ENCODE results near the gene FUT2.

FUT2 gene

GRCh38 chr19:48705431-48705830, 9.7 kb downstream of the FUT2 start:
- H3K27me3 ChIP-seq (ENCODE audit: insufficient read depth, low read length), result no peaks in the 10 kb centered on the region; the same call in 1 of the 2 replicates
- no peak overlapping the region for H3K27ac ChIP-seq (ENCODE audit: low read depth, low read length, poor library complexity, severe bottlenecking)
- H3F3A ChIP-seq (ENCODE audit: insufficient read depth, low read length), result no peaks in the 10 kb centered on the region
- H3K4me2 ChIP-seq (ENCODE audit: low read length), result no peak overlapping the region
- TF ChIP-seq, protein P1, sequence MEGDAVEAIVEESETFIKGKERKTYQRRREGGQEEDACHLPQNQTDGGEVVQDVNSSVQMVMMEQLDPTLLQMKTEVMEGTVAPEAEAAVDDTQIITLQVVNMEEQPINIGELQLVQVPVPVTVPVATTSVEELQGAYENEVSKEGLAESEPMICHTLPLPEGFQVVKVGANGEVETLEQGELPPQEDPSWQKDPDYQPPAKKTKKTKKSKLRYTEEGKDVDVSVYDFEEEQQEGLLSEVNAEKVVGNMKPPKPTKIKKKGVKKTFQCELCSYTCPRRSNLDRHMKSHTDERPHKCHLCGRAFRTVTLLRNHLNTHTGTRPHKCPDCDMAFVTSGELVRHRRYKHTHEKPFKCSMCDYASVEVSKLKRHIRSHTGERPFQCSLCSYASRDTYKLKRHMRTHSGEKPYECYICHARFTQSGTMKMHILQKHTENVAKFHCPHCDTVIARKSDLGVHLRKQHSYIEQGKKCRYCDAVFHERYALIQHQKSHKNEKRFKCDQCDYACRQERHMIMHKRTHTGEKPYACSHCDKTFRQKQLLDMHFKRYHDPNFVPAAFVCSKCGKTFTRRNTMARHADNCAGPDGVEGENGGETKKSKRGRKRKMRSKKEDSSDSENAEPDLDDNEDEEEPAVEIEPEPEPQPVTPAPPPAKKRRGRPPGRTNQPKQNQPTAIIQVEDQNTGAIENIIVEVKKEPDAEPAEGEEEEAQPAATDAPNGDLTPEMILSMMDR (IDR thresholded peaks at IDR 0.05; ENCODE audit: low read length), result no peak
- TF ChIP-seq EZH2 (IDR thresholded peaks at IDR 0.05; ENCODE audit: borderline replicate concordance, low read length), result no peak
- H3K79me2 ChIP-seq (ENCODE audit: insufficient read depth, low read length), result no peaks in the 10 kb centered on the region
- H3K4me3 ChIP-seq (ENCODE audit: low read depth, low read length, poor library complexity, severe bottlenecking), result no peak overlapping the region
- H3K9ac ChIP-seq (ENCODE audit: low read length), result no peak overlapping the region
- H3K4me1 ChIP-seq (ENCODE audit: insufficient read depth, low read length, severe bottlenecking), result no peaks in the 10 kb centered on the region
- H2AFZ ChIP-seq (ENCODE audit: low read length), result no peak overlapping the region
- no peaks in the 10 kb centered on the region for H3K36me3 ChIP-seq (ENCODE audit: insufficient read depth, low read length)
- H3K9me3 ChIP-seq (ENCODE audit: low read length), result no peaks in the 10 kb centered on the region
- no peaks in the 10 kb centered on the region for H3K9me2 ChIP-seq (ENCODE audit: low read depth, low read length)
- H4K20me1 ChIP-seq (ENCODE audit: insufficient read depth, low read length), result no peaks in the 10 kb centered on the region

- Histone ChIP-seq H3K79me2 (ENCODE audit: insufficient read depth, low read length) (no peaks in the 10 kb centered on the region), H3K36me3 (ENCODE audit: insufficient read depth, low read length) (no peaks in the 10 kb centered on the region; the same call in 1 of the 2 replicates), H3K4me2 (ENCODE audit: low read length) (no peak overlapping the region), H3K4me3 (ENCODE audit: low read depth, low read length, poor library complexity, severe bottlenecking) (no peak overlapping the region), H2AFZ (ENCODE audit: low read length) (no peak overlapping the region), H3K4me1 (ENCODE audit: insufficient read depth, low read length, severe bottlenecking) (peaks cover 5% of the 10 kb centered on the region), H4K20me1 (ENCODE audit: insufficient read depth, low read length) (no peaks in the 10 kb centered on the region), H3K9me3 (ENCODE audit: low read length) (no peaks in the 10 kb centered on the region), H3K27ac (ENCODE audit: low read depth, low read length, poor library complexity, severe bottlenecking) (no peak overlapping the region), H3K9me2 (ENCODE audit: low read depth, low read length) (no peaks in the 10 kb centered on the region), H3K27me3 (ENCODE audit: insufficient read depth, low read length) (peaks cover 5% of the 10 kb centered on the region; the same call in 1 of the 2 replicates), H3K9ac (ENCODE audit: low read length) (no peak overlapping the region), H3F3A (ENCODE audit: insufficient read depth, low read length) (no peaks in the 10 kb centered on the region)
- TF ChIP-seq EZH2 (IDR thresholded peaks at IDR 0.05; ENCODE audit: borderline replicate concordance, low read length), result no peak
- TF ChIP-seq, protein P1 (IDR thresholded peaks at IDR 0.05; ENCODE audit: low read length), result no peak
Measured at GRCh38 chr19:48708471-48708870, 12.7 kb downstream of the FUT2 start.

GRCh38 chr19:48711106-48711662, 15.4 kb downstream of the FUT2 start:
- H3K4me1 ChIP-seq (ENCODE audit: insufficient read depth, low read length, severe bottlenecking), result peaks cover 24% of the 10 kb centered on the region
- H3K4me3 ChIP-seq (ENCODE audit: low read depth, low read length, poor library complexity, severe bottlenecking), result no peak overlapping the region
- no peaks in the 10 kb centered on the region for H3K79me2 ChIP-seq (ENCODE audit: insufficient read depth, low read length)
- no peak overlapping the region for H3K9ac ChIP-seq (ENCODE audit: low read length)
- H3K36me3 ChIP-seq (ENCODE audit: insufficient read depth, low read length), result no peaks in the 10 kb centered on the region; the same call in 1 of the 2 replicates
- TF ChIP-seq, protein P1 (IDR thresholded peaks at IDR 0.05; ENCODE audit: low read length), result no peak
- TF ChIP-seq EZH2 (IDR thresholded peaks at IDR 0.05; ENCODE audit: borderline replicate concordance, low read length), result no peak
- no peaks in the 10 kb centered on the region for H3K9me3 ChIP-seq (ENCODE audit: low read length)
- no peaks in the 10 kb centered on the region for H4K20me1 ChIP-seq (ENCODE audit: insufficient read depth, low read length)
- no peak overlapping the region for H3K27ac ChIP-seq (ENCODE audit: low read depth, low read length, poor library complexity, severe bottlenecking)
- no peaks in the 10 kb centered on the region for H3F3A ChIP-seq (ENCODE audit: insufficient read depth, low read length)
- no peak overlapping the region for H2AFZ ChIP-seq (ENCODE audit: low read length)
- H3K4me2 ChIP-seq (ENCODE audit: low read length), result no peak overlapping the region
- no peaks in the 10 kb centered on the region for H3K9me2 ChIP-seq (ENCODE audit: low read depth, low read length)
- peaks cover 5% of the 10 kb centered on the region; the same call in 1 of the 2 replicates for H3K27me3 ChIP-seq (ENCODE audit: insufficient read depth, low read length)

Measured in OCI-LY1 (cell line).